ENCODE results near the gene NRGN.

NRGN gene

DNA sequence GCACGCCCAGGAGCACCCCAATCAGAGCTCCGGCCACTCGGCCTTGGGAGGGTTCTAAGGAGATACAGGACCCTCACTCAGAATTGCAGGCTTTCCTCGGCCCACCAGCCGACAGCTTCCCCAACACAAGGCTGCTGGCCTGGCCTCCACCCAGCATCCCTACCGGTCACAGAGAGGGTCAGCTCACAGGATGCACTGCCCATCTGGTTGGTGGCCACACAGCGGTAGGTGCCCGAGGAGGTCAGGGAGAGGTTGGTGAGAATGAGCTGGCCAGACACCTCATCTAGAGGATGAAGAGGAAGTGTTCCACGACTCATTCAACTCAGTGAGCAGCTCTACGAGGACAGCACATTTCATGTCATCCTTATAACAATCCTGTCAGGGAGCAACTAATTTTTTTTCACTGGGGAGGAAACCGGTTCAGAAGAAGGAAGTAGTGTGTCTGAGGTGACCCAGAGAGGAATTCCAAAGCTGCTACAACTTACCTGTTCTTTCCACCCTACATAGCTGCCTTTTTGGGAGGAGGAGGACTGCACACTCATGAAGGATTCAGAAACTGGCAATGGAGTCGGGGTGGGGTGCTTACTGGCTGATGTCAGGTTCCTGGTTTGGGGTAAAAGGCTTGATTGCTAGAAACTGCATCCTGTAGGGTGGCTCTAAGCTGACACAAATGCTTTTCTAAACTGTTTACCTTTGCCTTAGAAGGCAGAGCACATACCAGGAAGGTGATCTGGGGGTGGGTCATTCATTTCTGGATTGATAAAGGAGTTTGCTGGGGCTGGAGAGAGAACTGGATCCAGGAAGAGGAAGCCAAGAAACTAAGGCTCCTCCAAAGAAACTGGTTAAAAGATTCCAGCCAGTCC is 9.0 kb downstream of the NRGN start:
- peaks cover 13% of the 10 kb centered on the region for H3K4me1 ChIP-seq (ENCODE audit: control insufficient read depth, insufficient read depth, low read length)
- no peaks in the 10 kb centered on the region for H3K9me3 ChIP-seq (ENCODE audit: control insufficient read depth, low read length)
- H3K4me3 ChIP-seq (ENCODE audit: insufficient read depth, low read depth, low read length): no peak overlapping the region
- peaks cover 92% of the 10 kb centered on the region for H3K27me3 ChIP-seq (ENCODE audit: control insufficient read depth, insufficient read depth, low read length, poor library complexity, severe bottlenecking)
- H3K36me3 ChIP-seq (ENCODE audit: control insufficient read depth, insufficient read depth, low read length): no peaks in the 10 kb centered on the region
- no peak overlapping the region for H3K27ac ChIP-seq (ENCODE audit: insufficient read depth, low read depth, low read length, poor library complexity, severe bottlenecking)
- WGBS, 2 experiments: 85 to 89% methylated on average over 12 of the region's 12 CpGs

GRCh38 chr11:124749912-124750311 is 10.2 kb downstream of the NRGN start:
- Histone ChIP-seq H3K4me1 (ENCODE audit: control insufficient read depth, insufficient read depth, low read length) (peaks cover 24% of the 10 kb centered on the region), H3K27me3 (ENCODE audit: control insufficient read depth, insufficient read depth, low read length, poor library complexity, severe bottlenecking) (peaks cover 83% of the 10 kb centered on the region), H3K27ac (ENCODE audit: insufficient read depth, low read depth, low read length, poor library complexity, severe bottlenecking) (no peak overlapping the region), H3K9me3 (ENCODE audit: control insufficient read depth, low read length) (no peaks in the 10 kb centered on the region), H3K36me3 (ENCODE audit: control insufficient read depth, insufficient read depth, low read length) (no peaks in the 10 kb centered on the region), H3K4me3 (ENCODE audit: insufficient read depth, low read depth, low read length) (no peak overlapping the region)
- WGBS, 2 experiments: 93 to 96% methylated on average over 1 of the region's 1 CpG

GRCh38 chr11:124751391-124751740 is 11.6 kb downstream of the NRGN start:
- 79 to 85% methylated on average over 11 of the region's 11 CpGs for WGBS, 2 experiments

DNA sequence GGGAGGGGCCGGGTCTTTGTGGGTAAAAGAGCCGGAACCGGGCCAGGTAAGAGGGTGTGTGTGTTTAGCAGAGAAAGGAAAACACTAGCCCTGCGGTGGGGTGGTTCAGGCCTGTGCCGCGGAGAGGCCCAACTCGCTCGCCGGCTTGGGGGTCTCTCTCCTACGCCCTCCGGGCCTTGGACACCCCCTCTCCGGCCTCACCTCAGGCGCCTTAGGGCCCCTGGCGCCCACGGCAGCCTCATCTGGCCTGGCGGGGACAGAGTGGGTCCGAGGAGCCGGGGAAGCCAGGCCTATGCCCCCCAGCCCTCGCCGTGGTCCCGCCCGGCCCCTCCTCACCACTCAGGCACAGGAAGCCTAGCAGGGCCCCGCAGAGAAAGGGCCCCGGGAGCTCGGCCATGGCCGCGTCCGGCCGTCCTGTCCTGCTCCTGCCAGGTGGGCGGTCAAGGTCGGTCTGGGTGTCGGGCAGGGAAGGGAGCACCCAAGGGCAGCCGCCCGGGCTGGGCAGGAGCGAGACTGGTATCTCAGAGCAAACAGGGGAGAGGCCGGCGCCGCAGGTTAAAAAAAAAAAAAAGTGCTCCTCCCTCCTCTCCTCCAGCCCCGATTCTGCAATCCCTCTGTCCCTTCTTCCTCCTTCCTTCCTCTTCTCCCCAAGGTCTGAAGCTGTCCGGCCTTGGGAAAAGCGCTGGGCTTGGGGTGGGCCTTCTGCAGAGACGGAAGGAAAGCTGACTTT is 12.2 kb downstream of the NRGN start, which contains the start of gene VSIG2:
Gene VSIG2, minus strand, starts transcription at position 515 of the 730 bp plus-strand sequence. Its CDS starts 118 bp downstream, at position 397.
- Histone ChIP-seq H3K4me1 (ENCODE audit: control insufficient read depth, insufficient read depth, low read length) (peaks cover 20% of the 10 kb centered on the region), H3K9me3 (ENCODE audit: control insufficient read depth, low read length) (no peaks in the 10 kb centered on the region), H3K27ac (ENCODE audit: insufficient read depth, low read depth, low read length, poor library complexity, severe bottlenecking) (no peak within 1 kb of the TSS), H3K27me3 (ENCODE audit: control insufficient read depth, insufficient read depth, low read length, poor library complexity, severe bottlenecking) (peaks cover 68% of the 10 kb centered on the region), H3K4me3 (ENCODE audit: insufficient read depth, low read depth, low read length) (no peak within 1 kb of the TSS), H3K36me3 (ENCODE audit: control insufficient read depth, insufficient read depth, low read length) (no peaks in the 10 kb centered on the region)
- 81 to 88% methylated on average over 42 of the region's 42 CpGs for WGBS, 2 experiments

More at GRCh38 chr11:124751391-124751740, 11.6 kb downstream of the NRGN start:
- H3K9me3 ChIP-seq (ENCODE audit: control insufficient read depth, low read length): no peaks in the 10 kb centered on the region
- peaks cover 69% of the 10 kb centered on the region for H3K27me3 ChIP-seq (ENCODE audit: control insufficient read depth, insufficient read depth, low read length, poor library complexity, severe bottlenecking)
- no peak overlapping the region for H3K4me3 ChIP-seq (ENCODE audit: insufficient read depth, low read depth, low read length)
- H3K27ac ChIP-seq (ENCODE audit: insufficient read depth, low read depth, low read length, poor library complexity, severe bottlenecking): no peak overlapping the region
- peaks cover 20% of the 10 kb centered on the region for H3K4me1 ChIP-seq (ENCODE audit: control insufficient read depth, insufficient read depth, low read length)
- H3K36me3 ChIP-seq (ENCODE audit: control insufficient read depth, insufficient read depth, low read length): no peaks in the 10 kb centered on the region

- H3K4me1 ChIP-seq (ENCODE audit: control insufficient read depth, insufficient read depth, low read length): peaks cover 18% of the 10 kb centered on the region
- no peaks in the 10 kb centered on the region for H3K36me3 ChIP-seq (ENCODE audit: control insufficient read depth, insufficient read depth, low read length)
- WGBS, 2 experiments: 77 to 79% methylated on average over 10 of the region's 10 CpGs
- no peak overlapping the region for H3K27ac ChIP-seq (ENCODE audit: insufficient read depth, low read depth, low read length, poor library complexity, severe bottlenecking)
- no peak overlapping the region for H3K4me3 ChIP-seq (ENCODE audit: insufficient read depth, low read depth, low read length)
- no peaks in the 10 kb centered on the region for H3K9me3 ChIP-seq (ENCODE audit: control insufficient read depth, low read length)
- peaks cover 68% of the 10 kb centered on the region for H3K27me3 ChIP-seq (ENCODE audit: control insufficient read depth, insufficient read depth, low read length, poor library complexity, severe bottlenecking)
These were observed 12.8 kb downstream of the NRGN start for GRCh38 chr11:124752471-124753102.

- H3K36me3 ChIP-seq (ENCODE audit: control insufficient read depth, insufficient read depth, low read length): no peaks in the 10 kb centered on the region
- H3K4me1 ChIP-seq (ENCODE audit: control insufficient read depth, insufficient read depth, low read length): peaks cover 18% of the 10 kb centered on the region
- H3K27me3 ChIP-seq (ENCODE audit: control insufficient read depth, insufficient read depth, low read length, poor library complexity, severe bottlenecking): peaks cover 68% of the 10 kb centered on the region
- H3K4me3 ChIP-seq (ENCODE audit: insufficient read depth, low read depth, low read length): no peak overlapping the region
- no peaks in the 10 kb centered on the region for H3K9me3 ChIP-seq (ENCODE audit: control insufficient read depth, low read length)
- no peak overlapping the region for H3K27ac ChIP-seq (ENCODE audit: insufficient read depth, low read depth, low read length, poor library complexity, severe bottlenecking)
These were observed 13.5 kb downstream of the NRGN start for GRCh38 chr11:124753205-124753604.

DNA sequence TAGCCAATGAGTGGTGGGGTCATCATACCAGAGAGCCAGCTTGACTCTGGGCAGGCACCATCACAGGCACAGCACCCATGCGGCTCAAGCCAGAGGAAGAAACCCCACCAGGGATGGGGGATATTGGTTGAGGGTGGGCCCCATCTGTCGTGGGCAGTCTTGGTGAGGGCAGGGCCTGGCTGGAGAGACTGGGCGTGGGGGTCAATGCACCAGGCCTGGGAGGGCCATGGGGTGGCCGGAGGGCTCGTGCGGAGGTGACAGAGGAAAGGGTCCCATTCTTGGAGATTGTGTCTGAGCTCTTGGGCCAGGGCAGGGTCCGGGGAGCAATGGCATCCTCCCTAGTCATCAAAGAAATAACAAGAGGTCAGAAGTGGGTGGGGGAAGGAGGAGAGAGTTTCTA is 13.9 kb downstream of the NRGN start:
- no peaks in the 10 kb centered on the region for H3K9me3 ChIP-seq (ENCODE audit: control insufficient read depth, low read length)
- H3K27ac ChIP-seq (ENCODE audit: insufficient read depth, low read depth, low read length, poor library complexity, severe bottlenecking): no peak overlapping the region
- H3K36me3 ChIP-seq (ENCODE audit: control insufficient read depth, insufficient read depth, low read length): no peaks in the 10 kb centered on the region
- H3K27me3 ChIP-seq (ENCODE audit: control insufficient read depth, insufficient read depth, low read length, poor library complexity, severe bottlenecking): peaks cover 68% of the 10 kb centered on the region
- H3K4me3 ChIP-seq (ENCODE audit: insufficient read depth, low read depth, low read length): no peak overlapping the region
- WGBS, 2 experiments: 93 to 94% methylated on average over 7 of the region's 7 CpGs
- peaks cover 19% of the 10 kb centered on the region for H3K4me1 ChIP-seq (ENCODE audit: control insufficient read depth, insufficient read depth, low read length)

DNA sequence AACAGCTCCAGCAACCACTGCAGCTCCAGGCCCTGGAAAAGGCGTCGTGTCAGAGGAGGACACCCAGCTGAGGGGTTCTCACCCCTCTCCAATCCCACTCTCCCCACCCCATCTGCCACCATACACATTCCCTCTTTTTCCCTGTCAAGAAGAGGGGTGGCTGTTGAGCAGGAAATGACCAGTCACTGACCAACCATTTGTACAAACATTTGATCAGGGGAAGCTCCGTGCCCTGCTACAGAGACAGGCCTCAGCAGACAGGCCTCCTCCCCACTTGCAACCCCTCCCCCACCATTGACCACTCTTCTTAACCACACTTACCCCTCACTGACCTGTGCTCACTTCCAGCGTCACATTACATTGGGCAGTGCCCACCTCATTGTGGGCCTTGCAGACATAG is 14.6 kb downstream of the NRGN start:
- Histone ChIP-seq H3K27me3 (ENCODE audit: control insufficient read depth, insufficient read depth, low read length, poor library complexity, severe bottlenecking) (peaks cover 68% of the 10 kb centered on the region), H3K36me3 (ENCODE audit: control insufficient read depth, insufficient read depth, low read length) (no peaks in the 10 kb centered on the region), H3K4me1 (ENCODE audit: control insufficient read depth, insufficient read depth, low read length) (peaks cover 26% of the 10 kb centered on the region), H3K4me3 (ENCODE audit: insufficient read depth, low read depth, low read length) (no peak overlapping the region), H3K9me3 (ENCODE audit: control insufficient read depth, low read length) (no peaks in the 10 kb centered on the region), H3K27ac (ENCODE audit: insufficient read depth, low read depth, low read length, poor library complexity, severe bottlenecking) (no peak overlapping the region)
- WGBS, 2 experiments: 78 to 82% methylated on average over 4 of the region's 4 CpGs

GRCh38 chr11:124754710-124755109 is 15.0 kb downstream of the NRGN start:
- H3K4me1 ChIP-seq (ENCODE audit: control insufficient read depth, insufficient read depth, low read length): peaks cover 30% of the 10 kb centered on the region
- no peaks in the 10 kb centered on the region for H3K9me3 ChIP-seq (ENCODE audit: control insufficient read depth, low read length)
- peaks cover 68% of the 10 kb centered on the region for H3K27me3 ChIP-seq (ENCODE audit: control insufficient read depth, insufficient read depth, low read length, poor library complexity, severe bottlenecking)
- WGBS, 2 experiments: 68 to 75% methylated on average over 6 of the region's 6 CpGs
- no peaks in the 10 kb centered on the region for H3K36me3 ChIP-seq (ENCODE audit: control insufficient read depth, insufficient read depth, low read length)
- no peak overlapping the region for H3K4me3 ChIP-seq (ENCODE audit: insufficient read depth, low read depth, low read length)
- H3K27ac ChIP-seq (ENCODE audit: insufficient read depth, low read depth, low read length, poor library complexity, severe bottlenecking): no peak overlapping the region
